Activated naive CD8-positive, alpha-beta T cell (primary cell): ENCODE results near the gene CBX8.

Source experiments
- H3K27ac Mint-ChIP-seq: one replicate; pipeline ENCODE4 v1.8.0; 2021; ENCODE audit warnings: mixed read lengths
- H3K27me3 Mint-ChIP-seq: one replicate; pipeline ENCODE4 v1.8.0; 2021; ENCODE audit warnings: mixed read lengths
- H3K36me3 Mint-ChIP-seq: one replicate; pipeline ENCODE4 v1.8.0; 2021; ENCODE audit warnings: mixed read lengths
- H3K4me1 Mint-ChIP-seq: one replicate; pipeline ENCODE4 v1.8.0; 2021; ENCODE audit warnings: low read depth, mixed read lengths
- H3K4me3 Mint-ChIP-seq: one replicate; pipeline ENCODE4 v1.8.0; 2021; ENCODE audit warnings: mild to moderate bottlenecking, mixed read lengths
- H3K9me3 Mint-ChIP-seq: one replicate; pipeline ENCODE4 v1.8.0; 2021; ENCODE audit warnings: low read depth, mixed read lengths

CBX8 gene

DNA sequence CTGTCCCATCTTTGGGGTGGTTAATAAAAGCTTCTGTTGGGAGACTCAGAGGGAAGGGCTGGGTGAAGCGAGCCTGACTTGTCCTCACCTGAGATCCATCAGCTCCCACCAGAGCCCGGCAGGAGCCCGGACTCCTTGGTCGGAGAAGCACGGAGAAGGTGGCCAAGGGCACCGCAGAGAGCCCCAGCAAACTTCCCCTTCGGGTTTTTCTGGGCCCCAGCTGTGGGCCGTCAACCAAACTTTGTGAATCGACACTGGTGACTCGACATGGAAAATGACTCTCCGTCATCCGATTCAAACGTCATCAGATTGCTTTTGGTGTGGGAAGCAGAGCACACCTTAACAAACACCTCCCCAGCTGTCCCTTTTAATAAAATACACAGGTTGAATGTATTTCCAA lies 44.7 kb downstream of the CBX8 start:
- peaks cover 6% of the 10 kb centered on the region for H3K4me1 Mint-ChIP-seq
- H3K36me3 Mint-ChIP-seq: no peaks in the 10 kb centered on the region
- H3K27ac Mint-ChIP-seq: no peak overlapping the region
- H3K4me3 Mint-ChIP-seq: no peak overlapping the region
- H3K27me3 Mint-ChIP-seq: peaks cover 16% of the 10 kb centered on the region
- H3K9me3 Mint-ChIP-seq: no peaks in the 10 kb centered on the region

DNA sequence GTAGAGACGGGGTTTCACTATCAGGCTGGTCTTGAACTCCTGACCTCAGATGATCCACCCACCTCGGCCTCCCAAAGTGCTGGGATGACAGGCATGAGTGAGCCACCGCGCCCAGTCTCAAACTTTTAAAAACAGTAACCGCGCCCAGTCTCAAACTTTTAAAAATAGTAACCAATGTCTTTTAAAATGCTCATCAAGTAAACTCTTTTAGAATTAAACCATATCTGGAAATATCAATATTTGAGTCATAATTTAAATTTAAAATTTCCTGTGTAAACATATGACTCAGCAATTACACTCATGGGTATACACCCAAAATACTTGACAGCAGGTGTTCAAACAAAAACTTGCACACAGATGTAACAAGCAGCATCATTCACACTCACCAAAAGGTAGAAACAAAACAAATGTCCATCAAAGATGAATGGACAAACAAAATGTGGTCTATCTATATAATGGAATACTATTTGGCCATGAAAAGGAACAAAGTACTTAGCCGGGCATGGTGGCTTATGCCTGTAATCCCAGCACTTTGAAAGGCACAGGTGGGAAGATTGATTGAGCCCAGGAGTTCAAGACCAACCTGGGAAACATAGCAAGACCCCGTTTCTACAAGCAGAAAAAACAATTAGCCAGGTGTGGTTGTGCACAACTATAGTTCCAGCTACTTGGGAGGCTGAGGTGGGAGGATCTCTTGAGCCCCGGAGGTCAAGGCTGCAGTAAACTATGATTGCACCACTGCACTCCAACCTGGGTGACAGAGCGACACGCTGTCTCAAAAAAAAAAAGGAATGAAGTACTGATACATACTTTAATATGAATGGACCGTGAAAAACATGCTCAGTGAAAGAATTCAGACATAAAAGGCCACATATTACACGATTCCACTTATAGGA lies 46.0 kb downstream of the CBX8 start:
- H3K27ac Mint-ChIP-seq: no peak overlapping the region
- no peaks in the 10 kb centered on the region for H3K36me3 Mint-ChIP-seq
- H3K4me3 Mint-ChIP-seq: no peak overlapping the region
- H3K27me3 Mint-ChIP-seq: peaks cover 21% of the 10 kb centered on the region
- H3K4me1 Mint-ChIP-seq: peaks cover 13% of the 10 kb centered on the region
- no peaks in the 10 kb centered on the region for H3K9me3 Mint-ChIP-seq

DNA sequence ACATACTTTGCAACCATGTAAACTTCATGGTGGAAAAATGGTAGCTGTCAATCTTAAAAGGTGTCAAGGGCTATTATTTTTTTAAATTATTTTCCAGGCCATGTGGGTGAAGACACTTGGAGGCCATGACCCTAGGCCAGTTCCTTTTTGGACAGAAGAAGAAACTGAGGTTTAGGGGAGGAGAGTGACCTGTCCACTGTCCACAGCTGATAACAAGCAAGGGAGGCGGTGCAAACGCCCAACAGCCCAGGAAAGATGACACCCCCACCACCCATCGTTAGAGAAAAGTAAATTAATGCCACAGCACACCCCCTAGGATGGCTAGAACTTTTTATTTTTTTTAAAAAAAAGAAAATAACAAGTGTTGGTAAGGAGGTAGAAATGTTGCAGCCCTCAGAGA lies 46.9 kb downstream of the CBX8 start:
- Mint-ChIP-seq H3K9me3 (no peaks in the 10 kb centered on the region), H3K27me3 (peaks cover 22% of the 10 kb centered on the region), H3K4me1 (peaks cover 19% of the 10 kb centered on the region), H3K36me3 (no peaks in the 10 kb centered on the region), H3K4me3 (no peak overlapping the region), H3K27ac (no peak overlapping the region)

DNA sequence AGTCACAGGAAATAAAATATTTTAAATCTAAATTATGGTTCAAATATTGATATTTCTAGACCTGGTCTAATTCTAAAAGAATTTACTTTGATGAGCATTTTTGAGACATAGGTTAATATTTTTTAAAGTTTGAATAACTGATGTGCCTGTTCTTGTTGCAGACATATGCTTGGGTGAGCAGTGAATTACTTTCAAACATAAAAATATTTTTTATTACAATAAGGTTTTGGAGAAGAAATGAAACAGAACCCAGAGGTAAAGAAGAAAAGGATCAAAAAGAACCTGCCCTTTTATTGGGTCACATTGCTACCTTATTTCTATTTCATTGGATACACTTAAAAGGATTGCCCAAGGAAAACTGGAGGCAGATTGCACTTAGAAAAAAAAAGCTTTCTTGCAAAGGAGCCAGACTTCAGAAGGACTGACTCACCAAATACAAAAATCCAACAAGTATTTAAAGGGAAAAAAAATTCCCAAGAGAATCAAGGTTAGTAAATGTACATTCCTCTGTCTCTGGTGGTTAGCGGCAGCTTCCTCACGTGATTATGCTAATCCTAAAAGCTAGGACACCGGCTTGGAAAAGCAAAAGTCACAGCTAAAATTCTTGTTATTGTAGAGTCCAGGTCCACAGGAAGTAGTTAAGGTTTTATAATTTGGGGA lies 47.6 kb downstream of the CBX8 start:
- Mint-ChIP-seq H3K4me1 (peaks cover 19% of the 10 kb centered on the region), H3K4me3 (no peak overlapping the region), H3K9me3 (no peaks in the 10 kb centered on the region), H3K27ac (no peak overlapping the region), H3K27me3 (peaks cover 21% of the 10 kb centered on the region), H3K36me3 (no peaks in the 10 kb centered on the region)

DNA sequence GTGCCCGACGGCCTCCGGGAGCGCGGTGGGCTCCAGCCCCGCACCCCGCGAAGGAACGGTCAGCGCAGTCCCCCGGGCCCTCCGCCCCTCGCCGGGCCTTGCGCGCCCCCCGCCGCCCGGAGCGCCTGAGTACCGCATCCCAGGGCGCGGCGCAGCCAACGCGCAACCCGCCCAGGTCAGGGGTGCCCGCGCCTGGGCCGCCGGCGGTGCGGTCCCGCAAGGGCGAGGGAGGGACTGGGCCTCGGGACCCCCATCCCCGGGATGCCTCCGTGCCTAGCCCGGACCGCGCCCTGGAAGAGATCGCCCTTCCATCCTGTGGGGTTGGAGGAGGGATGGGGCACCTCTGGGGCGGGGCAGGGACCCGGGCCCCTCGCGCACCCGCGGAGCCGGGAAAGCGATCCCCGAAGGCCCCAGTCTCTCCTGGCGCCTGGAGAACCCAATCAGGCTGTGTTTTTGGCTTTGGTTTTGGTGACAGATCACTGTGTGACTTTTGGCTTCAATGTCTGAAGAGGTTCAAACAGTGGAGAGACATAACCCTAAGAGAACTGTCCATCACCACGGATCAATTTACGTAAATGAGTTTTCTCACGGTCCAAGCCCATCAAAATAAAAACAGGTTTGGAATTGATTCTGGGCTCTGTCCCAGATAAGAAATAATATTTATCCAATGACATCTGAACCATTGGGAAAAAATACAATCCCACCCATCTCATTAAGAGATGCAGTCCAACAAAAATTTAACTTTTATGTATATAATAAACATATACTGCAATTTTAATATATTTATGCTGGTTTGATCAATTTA lies 48.4 kb downstream of the CBX8 start:
- Mint-ChIP-seq H3K27ac (no peak overlapping the region), H3K4me1 (peaks cover 19% of the 10 kb centered on the region), H3K9me3 (no peaks in the 10 kb centered on the region), H3K4me3 (peak overlapping the region; percentile 2), H3K27me3 (peaks cover 19% of the 10 kb centered on the region), H3K36me3 (no peaks in the 10 kb centered on the region)

DNA sequence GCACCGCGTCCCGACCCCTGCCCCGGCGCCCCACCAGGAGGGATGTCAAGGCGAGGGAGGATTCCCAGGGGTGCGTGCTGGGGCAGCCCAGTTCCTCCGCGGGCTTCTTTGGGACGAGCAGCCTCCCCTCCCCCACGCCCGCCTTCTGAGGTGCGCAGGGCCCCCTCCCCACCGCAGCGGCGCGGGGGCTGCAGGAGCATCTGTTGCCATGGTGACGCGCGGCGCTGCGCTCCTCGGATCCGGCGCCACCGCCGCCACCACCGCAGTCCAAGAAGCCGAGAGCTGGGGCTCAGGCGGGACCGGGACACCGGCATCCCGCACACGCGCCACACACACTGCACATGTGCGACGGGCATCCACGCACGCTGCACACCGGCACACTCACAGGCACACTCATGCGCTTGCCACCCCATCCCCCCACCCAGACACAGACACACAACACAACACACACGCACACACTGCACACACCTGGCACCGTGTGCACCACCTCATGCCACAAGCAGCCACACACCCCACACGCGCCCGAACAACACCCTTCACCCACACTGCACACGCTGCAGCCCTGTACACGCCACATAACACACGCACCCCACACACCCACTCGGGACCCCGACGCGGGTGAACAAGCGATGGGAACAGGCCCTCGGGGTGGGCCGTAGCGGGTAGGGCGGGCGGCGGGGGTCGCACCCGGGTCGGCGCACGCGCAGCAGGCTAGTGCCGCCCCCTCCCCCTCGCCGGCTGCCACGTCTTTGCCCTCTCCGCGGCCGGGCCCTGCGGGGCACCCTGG lies 49.2 kb downstream of the CBX8 start:
- Mint-ChIP-seq H3K27me3 (peaks cover 19% of the 10 kb centered on the region), H3K4me3 (peak overlapping the region; percentile 52), H3K27ac (no peak overlapping the region)

DNA sequence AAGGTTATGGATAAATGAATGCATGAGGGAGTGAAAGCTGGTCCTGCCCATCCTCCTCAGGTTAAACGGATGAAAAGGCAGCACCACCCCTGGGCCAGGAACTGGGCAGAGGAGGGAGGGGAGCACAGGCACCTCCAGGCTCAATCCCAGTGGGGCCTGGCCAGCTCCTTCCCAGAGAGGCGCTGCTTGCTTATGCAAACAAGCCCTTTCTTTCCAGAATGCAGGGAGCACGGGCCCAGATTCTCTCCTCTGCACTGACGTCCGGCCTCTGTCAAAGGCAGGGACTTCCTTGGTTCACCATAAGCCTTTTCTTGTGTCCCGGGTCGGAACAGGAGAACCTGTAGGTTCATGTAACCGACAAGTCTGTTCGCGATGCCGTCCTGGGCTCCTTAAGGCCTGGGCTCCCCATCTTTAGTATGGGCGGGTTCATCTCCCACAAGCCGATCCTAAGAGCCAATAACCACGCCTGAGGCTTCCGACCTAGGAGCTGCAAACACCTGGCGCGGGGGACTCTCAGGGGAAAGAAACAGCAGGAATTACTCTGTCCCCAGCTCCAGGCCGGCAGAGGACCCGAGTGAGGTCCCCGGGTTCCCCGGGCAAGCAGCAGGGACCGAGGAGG lies 49.9 kb downstream of the CBX8 start:
- H3K36me3 Mint-ChIP-seq: no peaks in the 10 kb centered on the region
- H3K27me3 Mint-ChIP-seq: peaks cover 19% of the 10 kb centered on the region
- H3K9me3 Mint-ChIP-seq: no peaks in the 10 kb centered on the region
- no peak overlapping the region for H3K27ac Mint-ChIP-seq
- H3K4me3 Mint-ChIP-seq: peak overlapping the region; percentile 46
- H3K4me1 Mint-ChIP-seq: peaks cover 21% of the 10 kb centered on the region

More for the DNA sequence above, 49.2 kb downstream of the CBX8 start:
- Mint-ChIP-seq H3K36me3 (no peaks in the 10 kb centered on the region), H3K9me3 (no peaks in the 10 kb centered on the region), H3K4me1 (peaks cover 19% of the 10 kb centered on the region)

DNA sequence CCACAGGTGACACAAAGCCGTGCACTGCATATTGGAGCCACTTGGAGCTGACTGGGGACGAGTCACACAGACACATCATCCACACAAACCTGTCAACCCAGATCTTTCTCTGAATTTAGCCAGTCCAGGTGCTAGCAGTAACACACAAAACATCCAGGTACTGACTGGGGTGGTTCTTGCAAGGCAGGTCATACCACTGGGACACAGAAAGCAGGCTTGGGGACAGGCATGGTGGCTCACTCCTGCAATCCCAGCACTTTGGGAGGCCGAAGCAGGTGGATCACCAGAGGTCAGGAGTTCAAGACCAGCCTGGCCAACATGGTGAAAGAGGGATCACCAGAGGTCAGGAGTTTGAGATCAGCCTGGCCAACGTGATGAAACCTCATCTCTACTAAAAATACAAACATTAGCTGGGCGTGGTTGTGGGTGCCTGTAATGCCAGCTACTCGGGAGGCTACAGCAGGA lies 51.2 kb downstream of the CBX8 start:
- peaks cover 14% of the 10 kb centered on the region for H3K27me3 Mint-ChIP-seq
- H3K4me3 Mint-ChIP-seq: peak overlapping the region; percentile 25
- H3K36me3 Mint-ChIP-seq: no peaks in the 10 kb centered on the region
- no peaks in the 10 kb centered on the region for H3K9me3 Mint-ChIP-seq
- H3K27ac Mint-ChIP-seq: no peak overlapping the region
- H3K4me1 Mint-ChIP-seq: peaks cover 21% of the 10 kb centered on the region

DNA sequence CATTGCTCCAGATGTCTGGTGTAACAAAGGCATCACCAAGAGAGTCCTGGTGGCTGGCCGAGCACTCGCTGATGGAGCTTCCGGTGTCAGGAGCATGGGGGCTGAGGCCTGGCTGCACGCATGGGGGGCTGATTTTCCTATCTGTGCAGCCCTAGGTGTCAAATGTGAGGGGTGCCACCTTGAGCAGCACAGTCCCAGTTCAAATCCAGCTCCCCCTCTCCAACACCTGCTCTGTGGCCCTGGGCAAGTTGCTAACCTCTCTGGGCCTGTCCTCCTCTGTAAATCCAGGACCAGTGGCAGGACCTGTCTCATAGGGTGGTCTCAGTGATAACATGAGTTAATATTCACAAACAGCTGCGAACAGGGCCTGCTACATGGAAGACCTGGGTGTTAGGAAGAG lies 53.3 kb downstream of the CBX8 start:
- peaks cover 14% of the 10 kb centered on the region for H3K27me3 Mint-ChIP-seq
- no peak overlapping the region for H3K27ac Mint-ChIP-seq
- peaks cover 21% of the 10 kb centered on the region for H3K4me1 Mint-ChIP-seq

DNA sequence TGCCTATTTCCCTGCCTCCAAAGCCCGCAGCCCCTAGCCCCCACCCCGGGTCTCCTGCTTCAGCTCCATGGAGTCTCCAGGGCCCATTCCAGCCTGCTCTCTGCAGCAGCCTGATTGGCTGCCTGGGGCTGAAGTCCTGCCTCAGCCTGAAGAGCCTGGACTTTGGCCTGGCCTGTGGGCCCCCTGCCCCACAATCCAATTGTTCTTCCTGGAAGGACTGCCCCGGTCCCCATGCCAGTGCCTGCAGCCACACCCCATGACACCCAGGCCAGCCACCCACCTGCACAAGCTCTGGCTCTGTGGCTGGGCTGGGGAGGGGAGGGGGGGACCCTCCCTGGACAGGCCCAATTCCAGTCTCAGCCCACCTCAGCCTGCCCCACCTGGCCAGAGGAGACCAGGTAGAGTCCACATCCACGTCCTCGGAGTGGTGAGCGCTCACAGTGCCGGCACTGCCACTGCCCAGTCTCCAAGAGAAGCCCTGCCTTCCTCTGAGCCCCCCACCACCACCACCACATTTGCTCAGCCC lies 53.9 kb downstream of the CBX8 start:
- Mint-ChIP-seq H3K9me3 (no peaks in the 10 kb centered on the region), H3K4me1 (peaks cover 20% of the 10 kb centered on the region), H3K36me3 (no peaks in the 10 kb centered on the region), H3K4me3 (no peak overlapping the region), H3K27me3 (peaks cover 13% of the 10 kb centered on the region), H3K27ac (no peak overlapping the region)

More for the DNA sequence above, 53.3 kb downstream of the CBX8 start:
- no peak overlapping the region for H3K4me3 Mint-ChIP-seq
- H3K9me3 Mint-ChIP-seq: no peaks in the 10 kb centered on the region
- H3K36me3 Mint-ChIP-seq: no peaks in the 10 kb centered on the region

DNA sequence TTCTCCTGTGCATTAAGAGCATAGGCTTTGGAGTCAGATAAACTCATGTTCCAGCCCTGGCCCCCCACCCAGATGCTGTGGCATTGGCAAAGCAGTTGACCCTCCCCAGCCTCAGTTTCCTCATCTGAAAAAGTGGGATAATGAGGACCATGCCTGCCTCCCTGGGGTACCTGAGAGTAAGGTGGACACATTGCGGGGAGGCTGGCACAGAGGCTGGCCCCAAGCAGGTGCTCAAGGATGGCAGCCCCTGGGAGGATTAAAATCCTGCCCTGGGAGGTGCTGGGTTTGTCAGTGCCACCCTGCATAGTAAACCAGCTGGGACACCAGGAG lies 54.3 kb downstream of the CBX8 start:
- Mint-ChIP-seq H3K4me1 (peaks cover 16% of the 10 kb centered on the region), H3K27me3 (peaks cover 9% of the 10 kb centered on the region), H3K9me3 (no peaks in the 10 kb centered on the region), H3K27ac (no peak overlapping the region), H3K36me3 (no peaks in the 10 kb centered on the region), H3K4me3 (no peak overlapping the region)
